Stimulated activated naive CD8-positive, alpha-beta T cell treated with anti-CD3 and anti-CD28 coated beads, Interleukin-15, Interleukin-2, amounts not matched to agents 100 ng/mL and 50 ng/mL, for 24 hours (primary cell): Measurements from ENCODE around the gene DGKI.
A peak's percentile ranks its signal among the peaks of the same experiment; 100 is the strongest.

Experiments
- H3K27ac Mint-ChIP-seq: one replicate; pipeline ENCODE4 v1.8.0; 2021; ENCODE audit warnings: mild to moderate bottlenecking, mixed read lengths
- H3K27me3 Mint-ChIP-seq: one replicate; pipeline ENCODE4 v1.8.0; 2021; ENCODE audit warnings: mixed read lengths
- H3K36me3 Mint-ChIP-seq: one replicate; pipeline ENCODE4 v1.8.0; 2021; ENCODE audit warnings: low read depth, mixed read lengths
- H3K4me1 Mint-ChIP-seq: one replicate; pipeline ENCODE4 v1.8.0; 2021; ENCODE audit warnings: low read depth, mixed read lengths
- H3K4me3 Mint-ChIP-seq: one replicate; pipeline ENCODE4 v1.8.0; 2021; ENCODE audit warnings: mild to moderate bottlenecking, mixed read lengths
- H3K9me3 Mint-ChIP-seq: one replicate; pipeline ENCODE4 v1.8.0; 2021; ENCODE audit warnings: mixed read lengths

DGKI gene

GRCh38 chr7:137694405-137694804 lies 152.4 kb downstream of the DGKI start:
- Mint-ChIP-seq H3K4me3 (no peak overlapping the region), H3K27ac (no peak overlapping the region), H3K4me1 (no peaks in the 10 kb centered on the region), H3K27me3 (peaks cover 5% of the 10 kb centered on the region), H3K9me3 (no peaks in the 10 kb centered on the region), H3K36me3 (no peaks in the 10 kb centered on the region)

GRCh38 chr7:137692399-137692798 lies 154.4 kb downstream of the DGKI start:
- Mint-ChIP-seq H3K4me1 (no peaks in the 10 kb centered on the region), H3K9me3 (no peaks in the 10 kb centered on the region), H3K27ac (no peak overlapping the region), H3K36me3 (no peaks in the 10 kb centered on the region), H3K27me3 (peaks cover 8% of the 10 kb centered on the region), H3K4me3 (no peak overlapping the region)

GRCh38 chr7:137691566-137691965 lies 155.2 kb downstream of the DGKI start:
- Mint-ChIP-seq H3K27ac (no peak overlapping the region), H3K9me3 (no peaks in the 10 kb centered on the region), H3K27me3 (peaks cover 9% of the 10 kb centered on the region), H3K4me1 (no peaks in the 10 kb centered on the region), H3K36me3 (no peaks in the 10 kb centered on the region), H3K4me3 (no peak overlapping the region)

GRCh38 chr7:137690635-137691034 lies 156.1 kb downstream of the DGKI start:
- no peaks in the 10 kb centered on the region for H3K36me3 Mint-ChIP-seq
- no peak overlapping the region for H3K4me3 Mint-ChIP-seq
- H3K27me3 Mint-ChIP-seq = peaks cover 4% of the 10 kb centered on the region
- no peak overlapping the region for H3K27ac Mint-ChIP-seq
- H3K4me1 Mint-ChIP-seq = no peaks in the 10 kb centered on the region
- H3K9me3 Mint-ChIP-seq = no peaks in the 10 kb centered on the region

DNA sequence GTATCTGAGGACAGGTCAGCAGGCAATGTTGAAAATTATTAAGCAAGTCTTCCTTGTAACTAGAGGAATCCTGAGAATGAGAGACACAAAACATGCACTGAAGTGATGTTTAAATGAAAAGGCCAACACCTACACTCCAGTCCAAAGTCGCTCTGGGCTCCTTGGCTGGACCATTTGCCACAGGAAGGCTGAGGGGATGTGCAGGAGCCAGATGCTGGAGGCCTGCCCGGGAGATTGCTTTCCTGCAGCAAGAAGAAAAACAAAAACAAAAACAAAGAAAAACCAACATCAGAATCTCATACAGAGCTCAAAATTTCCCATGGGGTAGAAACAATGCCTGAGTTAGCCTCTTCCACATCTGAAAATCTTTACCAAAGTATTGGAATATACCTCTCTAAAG lies 157.0 kb downstream of the DGKI start:
- H3K4me1 Mint-ChIP-seq = no peaks in the 10 kb centered on the region
- peaks cover 4% of the 10 kb centered on the region for H3K27me3 Mint-ChIP-seq
- no peak overlapping the region for H3K4me3 Mint-ChIP-seq

GRCh38 chr7:137687556-137688265 lies 159.1 kb downstream of the DGKI start:
- Mint-ChIP-seq H3K4me3 (no peak overlapping the region), H3K4me1 (no peaks in the 10 kb centered on the region), H3K9me3 (no peaks in the 10 kb centered on the region), H3K27me3 (peaks cover 7% of the 10 kb centered on the region), H3K36me3 (no peaks in the 10 kb centered on the region), H3K27ac (no peak overlapping the region)

More for the DNA sequence above, 157.0 kb downstream of the DGKI start:
- H3K36me3 Mint-ChIP-seq = no peaks in the 10 kb centered on the region
- H3K9me3 Mint-ChIP-seq = no peaks in the 10 kb centered on the region
- no peak overlapping the region for H3K27ac Mint-ChIP-seq

- Mint-ChIP-seq H3K36me3 (no peaks in the 10 kb centered on the region), H3K27me3 (peaks cover 7% of the 10 kb centered on the region), H3K27ac (no peak overlapping the region), H3K4me3 (no peak overlapping the region), H3K9me3 (no peaks in the 10 kb centered on the region), H3K4me1 (no peaks in the 10 kb centered on the region)
Measured at GRCh38 chr7:137685433-137686164, 161.2 kb downstream of the DGKI start.

DNA sequence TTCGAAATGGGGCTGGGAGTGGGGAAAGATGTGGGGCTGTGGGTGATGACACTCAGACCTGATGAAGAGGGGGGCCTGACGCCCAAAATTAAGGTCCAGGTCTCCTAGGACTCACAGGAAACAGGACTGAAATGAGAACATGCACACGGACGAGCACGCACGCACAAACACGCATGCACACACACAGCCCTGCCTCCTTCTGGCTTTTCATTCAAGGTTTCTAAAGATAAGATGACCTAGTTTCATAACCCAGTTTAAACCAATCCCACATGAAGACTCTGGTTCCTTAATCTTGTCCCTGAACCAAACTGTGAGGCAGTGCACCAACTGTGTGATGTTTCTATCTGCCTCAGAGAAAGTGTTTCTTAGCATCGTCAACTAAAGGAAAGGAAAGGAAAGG lies 162.0 kb downstream of the DGKI start:
- Mint-ChIP-seq H3K27ac (no peak overlapping the region), H3K36me3 (no peaks in the 10 kb centered on the region), H3K27me3 (peaks cover 7% of the 10 kb centered on the region), H3K4me3 (no peak overlapping the region), H3K9me3 (no peaks in the 10 kb centered on the region), H3K4me1 (no peaks in the 10 kb centered on the region)

- Mint-ChIP-seq H3K9me3 (no peaks in the 10 kb centered on the region), H3K4me1 (no peaks in the 10 kb centered on the region), H3K36me3 (no peaks in the 10 kb centered on the region), H3K27ac (no peak overlapping the region), H3K4me3 (no peak overlapping the region), H3K27me3 (peaks cover 7% of the 10 kb centered on the region)
Measured at GRCh38 chr7:137684316-137684715, 162.5 kb downstream of the DGKI start.

- no peak overlapping the region for H3K27ac Mint-ChIP-seq
- H3K4me3 Mint-ChIP-seq = no peak overlapping the region
- no peaks in the 10 kb centered on the region for H3K9me3 Mint-ChIP-seq
- no peaks in the 10 kb centered on the region for H3K36me3 Mint-ChIP-seq
- peaks cover 8% of the 10 kb centered on the region for H3K27me3 Mint-ChIP-seq
- no peaks in the 10 kb centered on the region for H3K4me1 Mint-ChIP-seq
Measured at GRCh38 chr7:137682596-137682995, 164.2 kb downstream of the DGKI start.

GRCh38 chr7:137681657-137682562 lies 164.9 kb downstream of the DGKI start:
- no peak overlapping the region for H3K4me3 Mint-ChIP-seq
- H3K9me3 Mint-ChIP-seq = no peaks in the 10 kb centered on the region
- peaks cover 6% of the 10 kb centered on the region for H3K27me3 Mint-ChIP-seq
- H3K27ac Mint-ChIP-seq = no peak overlapping the region
- H3K36me3 Mint-ChIP-seq = no peaks in the 10 kb centered on the region
- H3K4me1 Mint-ChIP-seq = no peaks in the 10 kb centered on the region

GRCh38 chr7:137674551-137675409 lies 172.0 kb downstream of the DGKI start:
- Mint-ChIP-seq H3K4me1 (no peaks in the 10 kb centered on the region), H3K27me3 (peaks cover 25% of the 10 kb centered on the region), H3K36me3 (no peaks in the 10 kb centered on the region), H3K9me3 (no peaks in the 10 kb centered on the region), H3K27ac (peak overlapping the region; percentile 34), H3K4me3 (no peak overlapping the region)

DNA sequence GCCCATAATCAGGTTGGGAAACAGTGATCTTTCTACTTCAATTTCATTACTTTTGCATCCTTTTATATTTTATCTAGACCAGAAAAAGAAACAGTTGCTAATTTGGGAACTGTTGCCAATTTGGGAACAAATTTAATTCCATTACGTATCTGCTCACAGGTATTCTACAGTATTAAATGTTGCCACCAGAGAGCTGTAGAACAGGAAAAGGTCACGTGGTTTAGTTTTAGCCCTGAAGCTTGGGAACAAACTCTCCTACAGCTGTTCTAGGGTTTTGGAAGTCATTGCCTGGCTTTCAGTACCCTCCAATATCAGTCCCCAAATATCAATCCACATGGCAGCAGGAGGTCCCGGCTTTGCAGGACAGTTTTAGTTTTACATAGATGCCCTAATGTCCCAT lies 172.7 kb downstream of the DGKI start:
- H3K36me3 Mint-ChIP-seq = no peaks in the 10 kb centered on the region
- H3K4me1 Mint-ChIP-seq = no peaks in the 10 kb centered on the region
- H3K4me3 Mint-ChIP-seq = no peak overlapping the region
- peaks cover 25% of the 10 kb centered on the region for H3K27me3 Mint-ChIP-seq
- H3K27ac Mint-ChIP-seq = no peak overlapping the region
- H3K9me3 Mint-ChIP-seq = no peaks in the 10 kb centered on the region

DNA sequence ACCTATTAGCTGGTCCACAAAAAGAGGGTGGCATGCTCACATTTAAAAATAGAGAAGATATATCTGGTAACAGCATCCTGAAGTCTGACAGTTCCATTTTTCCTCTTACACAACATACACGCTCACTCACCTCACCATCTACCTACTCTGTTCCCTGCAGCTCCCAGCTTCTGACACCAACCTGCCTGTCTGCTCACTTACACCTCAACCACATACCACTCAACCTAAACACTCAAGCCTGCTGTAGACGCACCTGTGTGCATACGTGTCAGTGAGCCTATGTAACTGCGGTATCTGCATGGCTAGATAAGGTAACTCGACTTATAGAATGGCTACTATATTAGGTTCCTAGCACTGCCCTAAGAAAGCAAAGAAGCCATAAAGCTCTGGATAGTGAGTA lies 174.9 kb downstream of the DGKI start:
- Mint-ChIP-seq H3K36me3 (no peaks in the 10 kb centered on the region), H3K4me1 (no peaks in the 10 kb centered on the region), H3K27me3 (peaks cover 24% of the 10 kb centered on the region), H3K9me3 (no peaks in the 10 kb centered on the region), H3K27ac (no peak overlapping the region), H3K4me3 (no peak overlapping the region)
